A204.1 (cell line): Measurements from ENCODE around the gene IGSF5.
"Not testable (repeated sequence)": the region's sequence is repeated elsewhere in the genome, so short reads cannot be mapped to it uniquely, and the experiment has no call there.

Experiments
- FAIRE-seq: peaks from 2 replicates; lab custom pipeline; 2012; peaks lifted over from hg19 to GRCh38; lab: Jason Lieb, UNC

The IGSF5 gene

DNA sequence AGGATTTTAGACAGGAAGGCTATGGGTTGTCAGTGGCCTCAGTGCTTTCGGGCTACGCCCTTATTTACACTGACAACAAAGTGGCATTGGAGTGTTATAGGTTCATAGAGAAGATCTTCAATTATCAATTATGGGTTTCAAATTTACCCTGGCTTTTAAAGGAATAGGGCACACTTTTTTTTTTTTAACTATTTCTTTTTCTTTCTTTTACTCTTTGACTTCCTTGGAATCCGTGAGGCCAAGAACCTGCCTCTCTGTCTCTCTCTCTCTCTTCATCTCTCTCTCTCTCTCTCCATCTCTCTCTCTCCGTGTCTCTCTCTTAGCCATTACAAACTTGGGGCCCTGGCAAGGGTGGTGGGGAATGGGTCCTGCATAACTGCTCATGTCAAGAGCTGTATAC is at the start of gene IGSF5:
Gene IGSF5 (plus strand): TSS at position 301 of the 400 bp plus-strand sequence. CDS start 327 bp downstream, outside the sequence.
- FAIRE-seq, result not testable (repeated sequence)

DNA sequence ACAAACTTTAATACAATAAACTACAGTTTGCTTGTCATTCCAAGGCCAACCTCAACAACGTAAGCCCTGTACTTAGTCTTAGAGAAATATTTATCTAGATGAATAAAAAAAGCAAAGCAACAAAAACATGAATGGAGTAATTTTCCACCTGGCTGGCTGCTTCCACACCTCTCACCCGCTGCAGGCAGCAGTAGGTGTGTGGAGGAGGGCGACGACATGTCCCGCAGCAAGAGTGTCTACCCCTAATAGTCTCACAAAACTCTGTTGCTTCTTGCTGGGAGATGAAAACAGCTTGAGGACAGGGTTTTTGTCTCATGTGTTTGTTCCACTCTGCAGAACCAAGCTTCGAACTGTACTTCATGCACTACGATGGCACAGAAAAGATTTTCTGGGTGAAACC is 48.8 kb upstream of the IGSF5 start:
- no peak for FAIRE-seq

DNA sequence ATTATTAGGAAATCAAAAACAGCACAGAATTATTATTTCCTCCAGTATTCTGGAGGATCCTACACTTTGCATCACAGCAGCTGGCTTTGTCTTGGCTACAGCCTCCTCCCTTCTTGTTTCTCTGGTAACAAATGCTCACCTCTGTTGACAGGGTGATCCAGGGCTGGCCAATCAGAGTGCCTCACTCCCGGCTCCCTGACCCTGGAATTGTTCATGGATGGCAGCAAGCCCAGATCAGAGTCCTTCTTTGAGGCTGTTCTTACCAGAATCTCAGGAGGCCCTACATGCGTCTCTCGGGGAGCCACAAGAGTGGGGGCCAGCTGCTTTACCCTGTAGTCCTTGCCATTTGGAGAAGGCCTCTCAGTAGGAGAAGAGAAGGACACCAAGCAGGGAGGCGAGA is 48.4 kb upstream of the IGSF5 start:
- FAIRE-seq, result no peak

DNA sequence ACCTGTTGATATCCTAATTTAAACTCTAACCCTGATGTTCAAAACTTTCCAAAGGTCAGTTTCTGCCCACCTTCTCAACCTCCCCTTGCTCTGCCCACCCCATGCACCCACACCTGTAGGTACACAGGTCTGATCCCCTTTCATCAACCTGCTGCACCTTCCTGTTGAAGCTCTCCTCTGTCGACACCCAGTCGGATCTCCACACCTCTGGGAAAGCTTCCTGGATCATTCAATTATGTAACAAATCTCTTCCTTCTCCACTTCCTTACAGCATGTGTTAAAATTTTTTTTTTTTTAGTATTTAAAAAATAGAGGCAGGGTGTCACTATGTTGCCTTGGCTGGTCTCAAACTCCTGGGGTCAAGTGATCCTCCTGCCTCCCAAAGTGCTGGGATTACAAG is 44.7 kb upstream of the IGSF5 start:
- no peak for FAIRE-seq

DNA sequence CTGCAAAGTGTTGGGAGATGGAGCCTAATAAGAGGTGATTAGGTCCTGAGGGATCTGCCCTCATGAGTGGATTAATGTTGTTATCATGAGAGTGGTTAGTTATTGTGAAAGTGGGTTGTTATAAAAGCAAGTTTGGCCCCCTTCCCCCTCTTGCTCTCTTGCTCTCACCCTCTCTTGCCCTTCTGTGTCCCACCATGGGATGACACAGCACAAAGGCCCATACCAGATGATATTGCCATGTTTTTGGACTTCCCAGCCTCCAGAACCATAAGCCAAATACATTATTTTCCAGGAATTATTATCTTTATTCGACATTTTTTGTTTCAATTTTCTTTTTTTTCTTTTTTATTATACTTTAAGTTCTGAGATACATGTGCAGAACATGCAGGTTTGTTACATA is 41.4 kb upstream of the IGSF5 start:
- FAIRE-seq, result no peak

DNA sequence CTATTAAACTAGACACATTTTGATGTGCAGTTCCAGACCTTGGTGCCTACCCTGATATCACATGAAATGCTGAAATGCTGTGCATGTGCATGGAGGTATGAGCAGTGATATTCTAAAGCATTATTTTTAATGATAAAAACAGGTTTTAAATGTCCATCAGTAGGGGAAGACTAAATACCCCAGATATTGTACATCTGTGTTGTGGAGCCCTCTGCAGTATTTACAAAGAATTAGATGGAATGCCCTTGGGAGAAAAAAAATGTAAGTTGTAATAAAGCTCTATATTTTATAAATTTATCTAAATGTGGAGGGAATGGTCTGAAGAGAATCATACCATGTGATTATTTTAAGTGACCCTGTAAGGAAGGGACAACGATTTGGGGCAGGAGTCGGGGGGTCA is 39.1 kb upstream of the IGSF5 start:
- FAIRE-seq, result no peak

DNA sequence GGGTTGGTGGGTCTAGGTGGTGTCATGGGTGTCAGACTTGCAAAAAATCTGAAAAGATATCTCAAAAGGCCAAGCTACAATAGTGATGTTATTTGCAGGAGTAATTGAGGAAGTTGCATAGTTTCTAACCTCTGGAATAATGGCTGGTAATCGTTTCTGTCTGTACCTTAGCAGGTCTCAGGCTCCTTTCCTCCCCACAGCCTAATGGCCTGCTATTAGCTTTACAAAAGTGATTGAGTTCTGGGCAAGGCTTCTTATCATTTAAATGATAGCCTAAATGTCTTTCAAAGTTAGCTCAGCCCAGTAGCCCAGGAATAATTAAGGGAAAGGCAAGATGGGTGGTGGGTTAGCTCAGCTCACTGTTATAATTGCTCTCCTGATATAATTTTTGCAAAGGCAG is 37.7 kb upstream of the IGSF5 start:
- no peak for FAIRE-seq

DNA sequence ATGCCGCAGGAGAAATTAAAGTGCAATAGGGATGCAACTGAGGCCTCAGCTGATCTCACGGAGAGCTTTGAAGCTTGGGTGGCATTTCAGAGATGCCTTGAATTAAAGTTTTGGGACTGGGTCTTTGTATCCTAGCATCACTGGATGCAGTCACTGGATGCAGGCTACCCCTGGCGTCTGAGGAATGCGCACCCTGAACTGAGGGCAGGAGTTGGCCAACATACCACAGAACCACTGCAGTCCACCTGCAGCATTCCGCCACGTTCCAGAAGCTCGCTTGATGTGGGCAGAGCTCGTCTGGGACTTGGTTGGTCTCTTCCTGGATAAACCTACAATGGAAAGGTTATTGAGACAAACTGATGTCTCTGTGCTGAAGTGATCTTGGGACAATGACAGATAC is 34.1 kb upstream of the IGSF5 start:
- no peak for FAIRE-seq

DNA sequence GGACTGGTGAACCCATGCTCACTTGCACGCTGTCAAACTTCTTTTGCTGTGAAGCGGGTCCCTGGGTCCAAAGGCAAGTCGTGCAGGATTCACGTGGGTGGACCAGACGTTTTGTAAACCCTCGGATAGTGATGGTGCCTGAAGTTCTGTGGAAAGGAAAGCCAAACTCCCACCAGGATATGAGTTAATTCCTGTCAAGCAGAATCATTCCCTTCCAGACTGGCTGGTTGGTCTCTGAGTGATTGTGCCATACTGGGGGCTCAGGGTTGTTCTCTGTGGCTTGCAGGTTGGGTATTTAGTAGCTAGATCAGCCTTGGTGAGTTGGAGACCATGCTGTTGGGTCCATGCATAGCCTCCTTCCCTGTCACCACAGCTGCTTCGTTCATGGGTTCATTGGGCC is 32.7 kb upstream of the IGSF5 start:
- no peak for FAIRE-seq

DNA sequence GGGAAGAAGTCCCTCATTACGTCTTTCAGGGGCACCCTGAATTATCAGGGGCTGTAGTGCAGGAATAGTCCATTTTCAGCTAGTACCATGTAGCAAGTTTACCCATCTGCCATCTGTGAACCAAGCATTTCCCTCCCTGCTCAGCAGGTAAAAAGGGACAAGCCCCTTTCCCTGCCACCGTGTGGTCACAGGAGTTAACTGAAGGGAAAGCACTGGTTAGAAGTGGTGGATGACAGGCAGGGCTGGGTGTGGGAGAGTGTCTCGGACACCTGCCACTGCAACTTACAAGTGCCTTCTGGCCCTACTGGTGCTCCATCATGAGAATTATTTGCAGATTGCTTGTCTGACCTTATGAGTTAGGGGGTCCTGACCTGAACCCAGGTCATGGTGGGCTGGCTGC is 32.0 kb upstream of the IGSF5 start:
- no peak for FAIRE-seq

DNA sequence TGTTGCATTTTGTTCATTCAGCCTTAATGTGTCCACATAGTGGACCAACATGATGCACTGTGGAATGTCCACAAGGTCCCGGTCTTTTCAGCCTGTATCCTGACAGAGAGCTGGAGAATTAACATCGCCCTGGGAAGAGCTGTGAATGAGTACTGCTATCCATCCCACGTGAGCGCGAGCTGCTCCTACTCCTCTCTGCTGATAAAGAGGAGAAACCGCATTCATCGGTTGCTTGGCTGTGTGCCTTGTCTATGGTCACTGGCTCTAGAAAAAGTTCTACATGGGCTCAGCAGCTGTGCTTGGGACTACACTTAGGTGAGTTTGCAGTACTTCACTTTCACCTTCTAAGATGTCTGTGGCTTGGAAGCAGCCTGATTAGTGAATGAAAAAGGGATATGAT is 31.1 kb upstream of the IGSF5 start:
- FAIRE-seq, result no peak

DNA sequence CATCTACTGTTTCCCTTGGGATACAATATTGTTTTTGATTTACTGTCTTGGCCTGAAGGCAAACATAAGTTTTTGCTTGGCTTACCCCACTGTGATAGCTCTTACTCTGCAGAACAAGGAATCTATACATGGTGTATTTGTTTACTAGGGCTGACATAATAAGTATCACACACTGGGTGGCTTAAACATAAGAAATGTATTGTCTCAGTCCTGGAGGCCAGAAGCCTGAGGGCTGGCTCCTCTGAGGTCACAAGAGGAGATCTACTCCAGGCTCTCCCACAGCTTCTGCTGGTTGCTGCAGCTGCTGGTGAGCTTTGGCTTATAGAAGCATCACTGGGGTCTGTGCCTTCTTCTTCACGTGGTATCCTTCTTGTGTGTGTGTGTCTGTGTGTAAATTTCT is 30.7 kb upstream of the IGSF5 start:
- no peak for FAIRE-seq

DNA sequence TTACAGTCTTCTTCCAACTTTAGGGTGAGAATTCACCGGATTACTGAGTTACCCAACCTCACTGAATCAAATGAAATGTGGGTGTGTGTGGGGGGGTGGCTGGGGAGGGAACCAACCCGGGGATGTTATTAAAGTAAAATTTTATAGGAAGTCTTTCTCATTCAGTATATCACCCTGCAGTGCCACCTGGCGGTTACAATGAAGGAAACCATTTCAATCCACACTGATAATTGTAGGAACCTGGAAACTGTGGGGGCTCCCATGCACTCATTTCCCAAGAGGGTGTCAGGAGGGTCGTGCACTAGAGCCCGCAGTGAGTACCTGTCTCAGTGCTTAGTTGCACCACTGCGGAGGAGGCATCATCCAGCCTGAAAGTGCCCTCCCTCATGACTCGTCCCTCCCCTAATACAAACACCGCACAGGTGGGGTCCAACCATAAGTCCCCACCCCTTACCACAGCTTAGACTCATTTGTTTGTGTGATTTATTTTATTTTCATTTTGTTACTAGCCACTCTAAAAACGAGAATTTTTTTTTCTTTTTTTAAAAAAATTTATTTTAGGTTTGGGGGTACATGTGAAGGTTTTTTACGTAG is 29.1 kb upstream of the IGSF5 start:
- no peak for FAIRE-seq

DNA sequence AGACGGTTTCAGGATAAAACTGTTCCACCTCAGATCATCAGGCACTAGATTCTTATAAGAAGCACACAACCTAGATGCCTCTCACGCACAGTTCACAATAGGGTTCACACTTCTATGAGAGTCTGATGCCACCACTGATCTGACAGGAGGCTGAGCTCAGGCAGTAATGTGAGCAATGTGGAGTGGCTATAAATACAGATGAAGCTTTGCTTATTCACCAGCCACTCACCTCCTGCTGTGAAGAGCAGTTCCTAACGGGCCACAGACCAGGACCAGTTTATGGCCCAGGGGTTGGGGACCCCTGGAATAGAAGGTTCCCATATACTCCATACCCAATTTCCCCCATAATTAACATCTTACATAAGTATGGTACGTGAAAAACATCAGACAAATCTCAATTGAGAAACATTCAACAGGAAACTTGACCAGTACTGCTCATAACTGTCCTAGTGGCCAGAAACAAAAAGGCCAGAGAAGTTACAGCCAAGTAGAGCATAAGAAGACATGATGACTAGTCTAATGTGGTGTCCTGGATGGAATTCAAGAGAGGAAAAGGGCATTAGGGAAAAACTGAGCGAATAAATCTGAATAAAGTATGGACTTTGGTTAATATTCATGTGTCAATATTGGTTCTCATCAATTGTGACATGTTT is 24.7 kb upstream of the IGSF5 start:
- no peak for FAIRE-seq

DNA sequence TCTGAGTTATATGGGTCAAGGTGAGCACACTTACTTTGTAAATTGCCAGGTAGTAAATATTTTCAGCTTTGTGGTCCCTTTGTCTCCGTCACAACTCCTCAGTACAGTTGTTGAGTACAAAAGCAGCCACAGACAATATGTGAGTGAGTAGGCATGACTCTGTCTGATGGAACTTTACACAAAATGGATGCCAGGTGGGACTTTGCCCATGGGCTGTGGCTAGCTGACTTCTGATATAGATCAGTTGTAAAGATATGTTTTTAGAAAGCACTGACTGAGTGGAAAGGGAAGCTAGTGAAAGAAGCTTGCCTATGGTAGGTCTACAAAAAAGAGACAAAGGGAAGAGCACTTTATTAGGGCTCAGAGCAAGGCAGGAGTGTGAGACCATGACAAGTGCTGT is 23.1 kb upstream of the IGSF5 start:
- FAIRE-seq, result no peak

DNA sequence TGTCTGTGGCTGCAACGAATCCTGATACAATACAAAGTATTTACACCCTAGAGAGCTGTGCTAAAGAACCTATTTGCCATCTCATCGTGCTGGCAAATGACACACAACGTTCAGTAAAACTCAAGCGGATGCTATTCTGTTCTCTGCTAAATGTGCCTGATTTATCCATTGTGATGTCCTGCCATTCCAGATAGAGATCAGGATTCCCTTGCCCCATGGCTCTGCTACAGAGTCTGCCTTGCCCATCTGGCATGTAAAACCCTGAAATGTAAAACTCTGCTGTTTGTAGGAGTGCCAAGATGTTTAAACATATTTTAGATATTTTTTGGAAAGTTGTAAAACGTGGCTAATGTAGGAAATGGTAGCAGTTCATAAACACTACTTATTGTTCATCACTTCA is 20.0 kb upstream of the IGSF5 start:
- no peak for FAIRE-seq

DNA sequence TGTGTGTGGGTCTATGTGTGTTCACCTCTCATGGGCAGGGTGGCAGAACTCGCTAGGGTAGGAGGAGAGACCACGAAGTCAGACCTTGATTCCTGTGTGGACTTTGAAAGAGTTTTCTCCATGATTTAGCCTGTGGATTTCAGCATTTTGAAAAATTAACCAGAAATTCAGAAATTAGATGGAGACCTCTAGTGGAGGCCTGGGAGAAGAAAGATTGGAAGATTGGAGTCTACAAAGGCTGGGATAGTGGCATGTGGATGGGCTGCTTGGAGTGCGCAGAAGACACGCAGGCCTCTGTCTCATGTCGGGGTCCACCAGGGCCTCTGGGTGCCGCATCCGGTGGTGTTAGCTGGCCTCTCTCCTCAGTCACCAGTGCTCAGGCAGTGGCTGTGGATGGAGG is 18.9 kb upstream of the IGSF5 start:
- no peak for FAIRE-seq

DNA sequence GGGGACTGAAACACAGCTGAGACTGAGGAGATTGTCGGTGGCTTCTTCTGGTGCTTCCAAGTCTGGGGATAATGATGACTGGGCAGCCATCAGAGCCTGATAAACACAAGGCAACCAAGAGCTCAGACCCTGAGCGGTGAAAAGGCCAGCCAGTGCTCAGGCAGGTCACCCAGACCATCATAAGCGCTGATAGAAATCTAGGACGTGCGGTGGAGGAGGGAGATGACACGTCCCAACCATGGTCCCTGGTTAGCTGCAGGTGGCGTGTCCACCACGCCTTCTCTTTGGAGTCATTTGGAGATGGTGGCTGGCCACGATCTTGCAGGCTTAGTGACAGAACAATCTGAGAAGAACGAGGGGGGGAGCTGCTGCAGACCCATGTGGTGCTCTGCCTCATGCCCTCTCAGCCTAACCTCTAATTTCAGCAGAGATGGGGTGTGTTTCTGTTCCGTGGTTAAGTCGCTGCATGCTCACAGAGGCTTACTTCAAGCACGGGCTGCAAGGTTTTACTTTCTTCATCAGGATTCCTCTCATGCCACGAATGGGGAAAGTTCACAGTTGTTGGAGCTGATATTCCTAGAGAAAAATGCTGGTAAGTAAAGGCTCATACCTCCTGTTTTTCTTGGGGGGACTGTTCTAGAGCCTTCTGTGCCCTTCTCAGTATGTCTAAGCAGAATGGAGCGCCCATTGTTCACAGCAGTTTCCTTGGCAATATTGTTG is 17.4 kb upstream of the IGSF5 start:
- no peak for FAIRE-seq

DNA sequence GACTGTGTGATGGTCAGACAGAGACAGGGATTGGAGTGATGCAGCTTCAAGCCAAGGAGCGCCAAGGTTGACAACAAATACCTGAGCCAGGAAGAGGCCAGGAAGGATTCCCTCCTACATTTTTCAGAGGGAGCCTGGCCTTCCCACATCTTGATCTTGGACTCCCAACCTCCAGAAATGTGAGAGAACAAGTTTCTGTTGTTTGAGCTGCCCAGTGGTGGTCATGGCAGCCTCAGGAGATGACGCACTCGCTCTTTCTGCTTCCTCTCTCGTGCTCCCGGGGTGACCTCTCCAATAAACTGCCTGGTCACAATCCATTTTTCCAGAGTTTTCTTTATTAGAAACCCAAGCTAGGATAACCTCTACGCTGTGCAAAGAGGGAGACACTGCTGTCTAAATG is 16.6 kb upstream of the IGSF5 start:
- FAIRE-seq, result no peak

DNA sequence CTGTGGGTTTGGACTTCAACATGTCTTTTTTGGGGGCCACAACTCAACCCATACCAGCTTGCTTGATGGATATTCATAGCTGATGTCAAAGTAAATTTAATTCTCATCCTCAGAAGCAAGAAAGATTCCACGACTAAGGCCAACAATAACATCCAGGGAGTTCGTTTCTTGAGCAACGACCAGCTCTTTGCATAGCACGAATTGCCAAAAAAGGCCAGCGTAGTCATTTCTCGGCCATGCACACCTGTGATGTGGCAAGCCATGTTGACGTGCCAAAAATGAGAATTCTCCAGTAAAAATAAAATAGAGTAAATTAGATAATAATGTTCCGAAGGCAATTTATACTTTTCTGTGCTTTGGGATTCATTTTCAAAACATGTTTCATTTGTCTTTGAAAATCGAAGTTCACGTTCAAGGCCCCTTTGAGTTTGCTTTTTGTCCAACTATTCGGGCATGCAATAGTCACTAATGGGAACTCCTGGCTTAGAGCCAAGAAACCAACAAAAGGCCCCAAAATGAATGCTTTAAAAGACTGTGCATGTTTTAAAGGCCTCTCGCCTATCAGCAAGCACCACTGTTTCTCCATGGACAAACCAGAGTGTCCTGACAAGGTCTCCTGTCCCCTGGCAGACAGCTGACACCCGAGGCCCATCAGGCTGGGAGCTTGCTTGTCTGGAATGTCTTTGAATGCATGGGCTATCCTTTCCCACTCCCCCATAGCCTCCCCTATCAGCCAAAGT is 14.4 kb upstream of the IGSF5 start:
- no peak for FAIRE-seq

DNA sequence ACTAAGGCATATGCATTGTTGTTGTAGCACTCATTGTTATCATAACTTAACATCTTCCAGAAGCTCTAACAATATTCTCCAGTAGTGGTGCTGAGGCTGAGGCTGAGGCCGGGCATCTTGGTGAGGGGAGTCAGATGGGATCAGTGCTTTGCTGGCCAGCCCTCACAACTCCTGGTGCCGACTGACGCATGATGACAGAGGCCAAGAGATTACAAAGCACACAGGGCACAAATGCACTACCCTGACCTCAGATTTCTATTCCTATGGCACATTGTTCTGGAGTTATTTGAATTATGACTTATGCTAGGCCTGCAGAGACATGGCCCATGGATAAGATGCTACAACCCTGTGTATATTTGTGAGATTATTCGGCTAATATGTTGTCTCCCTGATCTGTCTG is 8.3 kb upstream of the IGSF5 start:
- no peak for FAIRE-seq

DNA sequence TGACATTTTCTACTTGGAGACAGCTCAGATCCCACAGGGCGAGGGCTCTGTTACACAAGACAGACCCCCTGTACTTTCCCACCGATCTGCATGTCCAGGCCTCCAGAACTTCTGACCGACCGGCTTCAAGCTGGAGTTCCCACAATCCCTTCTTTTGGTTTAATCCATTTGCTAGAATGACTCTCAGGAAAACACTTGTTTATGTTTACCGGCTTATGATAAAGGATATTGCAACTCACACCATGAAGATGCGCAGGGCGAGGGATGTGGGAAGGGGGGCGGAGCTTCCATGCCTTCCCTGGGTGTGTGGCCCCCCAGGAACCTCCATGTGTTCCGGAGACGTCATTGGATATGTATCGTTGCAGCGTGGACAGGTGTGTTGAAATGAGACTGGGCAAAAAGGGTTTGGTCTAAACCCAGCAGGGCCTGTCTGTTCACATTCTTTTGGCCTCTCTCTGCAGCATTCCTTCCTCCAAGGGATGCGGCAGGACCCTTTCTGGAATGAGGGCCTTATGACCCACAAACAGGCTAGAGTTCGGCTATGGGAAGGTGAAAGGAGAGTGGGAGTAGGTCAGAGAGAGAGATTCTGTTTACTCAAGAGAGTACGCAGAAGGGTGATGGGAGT is 7.5 kb upstream of the IGSF5 start:
- FAIRE-seq, result no peak

DNA sequence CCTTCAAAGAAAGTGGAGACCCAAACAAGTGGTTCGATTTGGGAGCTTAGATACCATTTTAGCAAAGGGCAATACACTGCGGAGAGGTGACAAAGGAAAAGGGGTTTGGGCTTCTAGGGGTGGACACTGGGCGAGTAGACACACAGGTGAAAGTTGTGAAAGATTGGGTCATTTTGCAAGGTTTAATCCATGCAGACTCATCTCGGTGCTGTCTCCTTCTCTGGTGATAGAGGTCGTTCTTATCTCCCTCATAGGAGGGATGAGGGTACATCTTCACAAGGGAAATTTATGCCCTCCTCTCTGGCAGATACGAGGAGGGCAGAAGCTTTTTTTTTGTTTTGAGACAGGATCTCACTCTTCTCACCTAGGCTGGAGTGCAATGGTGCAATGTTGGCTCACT is 6.4 kb upstream of the IGSF5 start:
- FAIRE-seq, result no peak
